HG03159 (cell line): Measurements from ENCODE around the gene CD200R1L.

Experiments
- ATAC-seq: cut with Tn5 transposase; IDR thresholded peaks from one replicate; pipeline ENCODE4 v1.9.1; 2021; ENCODE audit warnings: mild to moderate bottlenecking, moderate library complexity; ENCODE audit not compliant: unreplicated experiment

The CD200R1L gene

GRCh38 chr3:112769286-112769978, 77.2 kb downstream of the CD200R1L start:
- no peak for ATAC-seq

GRCh38 chr3:112767777-112768176, 78.9 kb downstream of the CD200R1L start:
- ATAC-seq: no peak

- ATAC-seq: no peak
Measured at GRCh38 chr3:112767177-112767576, 79.5 kb downstream of the CD200R1L start.
